OCI-LY7 (cell line): Measurements from ENCODE around the gene AMDHD1. TPM values are rescaled to one million over a fixed set of nuclear protein-coding genes. Genes with fewer than 3 reads are reported as not detected.

Experiments
- BruUV-seq: library from RNA; stranded (reverse); fragments of 400-500 nt; replicated peaks from 2 replicates; lab custom pipeline; 2021; lab: Mats Ljungman, UMichigan
- CTCF ChIA-PET: fragments of 300-600 bp; sonication (Branson Sonifier 250); formaldehyde crosslinking; loops from one replicate; lab custom pipeline; 2022; ENCODE audit warnings: antibody characterized with exemption; ENCODE audit not compliant: unreplicated experiment; lab: Charles Lee
- POLR2A ChIA-PET: fragments of 300-600 bp; sonication (Branson Sonifier 250); formaldehyde crosslinking; loops from one replicate; lab custom pipeline; 2022; ENCODE audit warnings: antibody characterized with exemption; lab: Charles Lee
- DNase-seq: peaks from one replicate; pipeline ENCODE4 v3.0.0-alpha.2; 2015; ENCODE audit warnings: low spot score
- H2AFZ ChIP-seq: fragments of 200-600 bp; sonication (generic), shearing (Covaris generic); 2 replicates; pipeline ENCODE4 v1.6.1; 2014; ENCODE audit warnings: mild to moderate bottlenecking, antibody characterized with exemption, low read length, moderate library complexity
- H3K27ac ChIP-seq: fragments of 200-600 bp; sonication (generic); 2 replicates; pipeline ENCODE4 v1.5.1; 2014; ENCODE audit warnings: mixed run types, low read depth, mild to moderate bottlenecking, moderate library complexity, low read length, inconsistent platforms; ENCODE audit not compliant: poor library complexity, severe bottlenecking
- H3K36me3 ChIP-seq: fragments of 200-600 bp; sonication (generic); 2 replicates; pipeline ENCODE4 v1.6.1; 2014; ENCODE audit warnings: mild to moderate bottlenecking, antibody characterized with exemption, low read length, moderate library complexity, mixed read lengths; ENCODE audit not compliant: insufficient read depth
- H3K4me1 ChIP-seq: fragments of 200-600 bp; sonication (generic); 2 replicates; pipeline ENCODE4 v1.5.1; 2014; ENCODE audit warnings: mild to moderate bottlenecking, low read length; ENCODE audit not compliant: insufficient read depth, poor library complexity, severe bottlenecking
- H3K4me2 ChIP-seq: fragments of 200-600 bp; sonication (generic); 2 replicates; pipeline ENCODE4 v1.6.1; 2014; ENCODE audit warnings: mild to moderate bottlenecking, low read length
- H3K4me3 ChIP-seq: fragments of 200-600 bp; sonication (generic); 2 replicates; pipeline ENCODE4 v1.5.1; 2014; ENCODE audit warnings: mild to moderate bottlenecking, low read depth, low read length; ENCODE audit not compliant: poor library complexity, severe bottlenecking
- H3K79me2 ChIP-seq: fragments of 200-600 bp; sonication (generic); 2 replicates; pipeline ENCODE4 v1.6.1; 2016; ENCODE audit warnings: low read depth, mild to moderate bottlenecking, low read length, moderate library complexity, mixed read lengths; ENCODE audit not compliant: insufficient read depth
- H3K9me2 ChIP-seq: fragments of 200-600 bp; sonication (generic); 2 replicates; pipeline ENCODE4 v1.6.1; 2016; ENCODE audit warnings: mild to moderate bottlenecking, low read length, mixed read lengths; ENCODE audit not compliant: insufficient read depth
- H3K9me3 ChIP-seq: fragments of 200-600 bp; sonication (generic); 2 replicates; pipeline ENCODE4 v1.6.1; 2014; ENCODE audit warnings: mild to moderate bottlenecking, mixed run types, low read length, mixed read lengths
- H4K20me1 ChIP-seq: fragments of 200-600 bp; sonication (generic); 2 replicates; pipeline ENCODE4 v1.6.1; 2014; ENCODE audit warnings: mild to moderate bottlenecking, antibody characterized with exemption, low read length, moderate library complexity, mixed read lengths; ENCODE audit not compliant: insufficient read depth
- CTCF ChIP-seq: fragments of 200-600 bp; sonication (generic); conservative IDR thresholded peaks from 2 replicates; pipeline ENCODE4 v1.5.1; 2014; ENCODE audit warnings: mild to moderate bottlenecking, antibody characterized with exemption, low read length, moderate library complexity, mixed read lengths
- EZH2phosphoT487 ChIP-seq: fragments of 200-600 bp; sonication (generic); IDR thresholded peaks from 2 replicates; pipeline ENCODE4 v1.6.1; 2018; ENCODE audit warnings: low read depth, borderline replicate concordance, mild to moderate bottlenecking, mixed run types, antibody characterized with exemption, low read length, moderate library complexity, mixed read lengths
- intact Hi-C: fragments of 100-400 bp; cut with micrococcal nuclease; formaldehyde crosslinking; loops from one replicate; pipeline ENCODE4 v1.10.0; 2022; ENCODE audit not compliant: unreplicated experiment
- total RNA-seq, 2 experiments: library from RNA; depleted of rRNA in 1 of 2; stranded (reverse); fragments of >200 nt in 1 of 2; shearing (Covaris generic) in 1 of 2; gene quantifications; 2 replicates each; pipeline ENCODE4 v1.2.3, GENCODE V29; 2014 to 2022

Gene AMDHD1
- total RNA-seq, 2 experiments from 2014 or later, result 0.50 to 2.8 TPM

DNA sequence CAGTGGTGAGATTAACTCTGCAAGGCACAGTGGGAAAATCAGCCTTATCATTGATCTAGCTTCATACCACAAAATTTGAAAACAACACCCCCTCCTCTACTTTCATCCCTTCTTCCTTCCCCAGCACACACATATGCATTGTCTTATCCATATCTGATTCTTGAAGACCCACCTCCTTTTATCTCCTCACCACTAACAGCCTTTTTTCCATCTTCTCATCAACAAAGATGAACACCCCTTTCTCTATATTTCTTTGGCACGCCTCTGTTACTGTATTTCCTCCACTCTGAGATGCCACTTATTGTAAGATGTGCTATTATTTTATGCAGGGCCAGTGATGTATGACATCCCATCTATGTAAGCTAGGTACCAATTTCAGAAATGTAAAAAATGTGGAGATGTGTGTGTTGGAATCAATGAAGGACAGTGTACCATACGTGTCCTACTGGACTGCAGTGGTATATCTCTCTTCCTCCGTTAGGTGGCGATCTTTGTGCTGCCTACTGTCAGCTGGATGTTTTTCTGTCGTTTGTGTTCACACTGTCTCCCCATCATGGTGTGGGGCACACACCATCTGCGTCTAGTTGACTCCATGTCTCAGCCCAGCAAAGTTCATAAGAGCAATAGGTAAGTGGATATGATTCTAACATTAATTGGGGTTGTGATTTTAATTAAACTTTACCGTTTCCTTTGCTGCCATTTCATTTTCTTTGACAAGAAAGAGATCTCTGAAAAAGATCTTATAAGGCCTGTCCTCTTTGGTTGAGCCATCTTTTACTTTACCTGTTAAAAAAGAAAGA, 24.7 kb upstream of the AMDHD1 start:
- no peak overlapping the region for H3K4me3 ChIP-seq
- H4K20me1 ChIP-seq, result no peaks in the 10 kb centered on the region
- H3K4me2 ChIP-seq, result no peak overlapping the region
- peak overlapping the region; percentile 38; the same call in 1 of the 2 replicates for H2AFZ ChIP-seq
- no peaks in the 10 kb centered on the region for H3K9me3 ChIP-seq
- ChIA-PET POLR2A (interaction anchor here (1.1 kb wide), 1 partner anchor 34 kb away, joined by 3 read pairs; no protein-coding TSS in a partner anchor), CTCF (interaction anchor here (0.9 to 2.1 kb wide), 2 partner anchors 80 to 82 kb away, joined by 3 to 8 read pairs; no protein-coding TSS in a partner anchor)
- DNase-seq, result peak; percentile 75
- H3K4me1 ChIP-seq, result peaks cover 4% of the 10 kb centered on the region
- no peaks in the 10 kb centered on the region for H3K36me3 ChIP-seq
- H3K79me2 ChIP-seq, result no peaks in the 10 kb centered on the region
- no TSS peak for BruUV-seq
- no peak overlapping the region for H3K27ac ChIP-seq
- TF ChIP-seq EZH2phosphoT487, result no peak
- TF ChIP-seq CTCF, result peak; percentile 93
- intact Hi-C loops, result loop anchor here (1.0 to 2.0 kb wide), 3 partner anchors 44 to 598 kb away; no protein-coding TSS in a partner anchor
- H3K9me2 ChIP-seq, result no peaks in the 10 kb centered on the region

DNA sequence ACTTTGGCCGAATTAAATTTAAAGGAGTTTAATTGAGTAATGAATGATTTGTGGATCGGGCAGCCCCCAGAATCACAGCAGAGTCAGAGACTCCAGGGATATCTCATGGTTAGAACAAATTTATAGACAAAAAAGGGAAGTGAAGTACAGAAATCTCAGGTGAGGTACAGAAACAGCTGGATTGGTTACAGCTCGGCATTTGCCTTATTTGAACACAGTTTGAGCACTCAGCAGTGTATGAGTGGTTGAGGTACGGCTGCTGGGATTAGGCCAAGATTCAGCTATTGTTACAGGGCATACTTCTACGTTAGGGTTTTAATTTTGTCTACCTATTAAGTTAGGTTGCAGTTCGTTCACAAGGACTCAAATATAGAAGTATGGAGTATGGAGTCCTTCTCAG, 24.0 kb upstream of the AMDHD1 start:
- H3K4me3 ChIP-seq, result no peak overlapping the region
- no peak overlapping the region for H3K27ac ChIP-seq
- no TSS peak for BruUV-seq
- H3K4me1 ChIP-seq, result peaks cover 4% of the 10 kb centered on the region
- H2AFZ ChIP-seq, result peak overlapping the region; percentile 38; the same call in 1 of the 2 replicates
- ChIA-PET POLR2A (no interaction called here), CTCF (interaction anchor here (0.8 to 2.1 kb wide), 2 partner anchors 22 to 79 kb away, joined by 3 to 8 read pairs; no protein-coding TSS in a partner anchor)
- intact Hi-C loops, result loop anchor here (1.0 to 2.0 kb wide), 2 partner anchors 44 to 296 kb away; no protein-coding TSS in a partner anchor
- no peak for DNase-seq
- H3K9me2 ChIP-seq, result no peaks in the 10 kb centered on the region
- H4K20me1 ChIP-seq, result no peaks in the 10 kb centered on the region
- no peaks in the 10 kb centered on the region for H3K79me2 ChIP-seq
- H3K9me3 ChIP-seq, result no peaks in the 10 kb centered on the region
- H3K4me2 ChIP-seq, result no peak overlapping the region
- no peaks in the 10 kb centered on the region for H3K36me3 ChIP-seq
- no peak for TF ChIP-seq EZH2phosphoT487
- TF ChIP-seq CTCF, result no peak
